DND-41 (cell line): ENCODE data around the gene FAM89A.

ENCODE experiments used
- CTCF ChIP-seq: IDR thresholded peaks from 2 replicates; pipeline ENCODE4 v1.5.1; 2012; ENCODE audit warnings: borderline replicate concordance, low read length, moderate library complexity, mild to moderate bottlenecking; ENCODE audit not compliant: poor library complexity, severe bottlenecking; ENCODE audit errors: extremely low read depth
- EZH2 ChIP-seq: IDR thresholded peaks from 3 replicates; pipeline ENCODE4 v1.6.1; 2012; ENCODE audit warnings: borderline replicate concordance, low read depth, mild to moderate bottlenecking, moderate library complexity, low read length, inconsistent platforms; ENCODE audit not compliant: severe bottlenecking

GRCh38 chr1:231075020-231075419, 35.0 kb upstream of the FAM89A start:
- TF ChIP-seq CTCF: no peak
- no peak for TF ChIP-seq EZH2
